HG03139 (cell line): ENCODE data around the gene CHN2.
"Not testable (repeated sequence)": the region's sequence is repeated elsewhere in the genome, so short reads cannot be mapped to it uniquely, and the experiment has no call there.

Source experiments
- ATAC-seq: cut with Tn5 transposase; IDR thresholded peaks from one replicate; pipeline ENCODE4 v1.9.1; 2021; ENCODE audit not compliant: unreplicated experiment

The CHN2 gene

GRCh38 chr7:29189743-29190201 lies 4.8 kb upstream of the CHN2 start:
- ATAC-seq = no peak

GRCh38 chr7:29190349-29191045 lies 4.1 kb upstream of the CHN2 start:
- ATAC-seq = no peak

GRCh38 chr7:29192323-29192722 lies 2.3 kb upstream of the CHN2 start:
- no peak for ATAC-seq

GRCh38 chr7:29192811-29193210 lies 1.8 kb upstream of the CHN2 start:
- ATAC-seq = no peak

GRCh38 chr7:29193316-29194205 lies 1.0 kb upstream of the CHN2 start:
- no peak for ATAC-seq

GRCh38 chr7:29194206-29194593 lies 375 bp upstream of the CHN2 start:
- ATAC-seq = no peak

GRCh38 chr7:29196191-29196590 lies 1.6 kb downstream of the CHN2 start:
- no peak for ATAC-seq

- no peak for ATAC-seq
These were observed 2.5 kb downstream of the CHN2 start for GRCh38 chr7:29196971-29197595.

- no peak for ATAC-seq
These were observed 3.3 kb downstream of the CHN2 start for GRCh38 chr7:29197916-29198315.

GRCh38 chr7:29199776-29200175 lies 5.2 kb downstream of the CHN2 start:
- ATAC-seq = no peak

- ATAC-seq = no peak
These were observed 8.1 kb downstream of the CHN2 start for GRCh38 chr7:29202651-29203069.

GRCh38 chr7:29204491-29205272 lies 10.1 kb downstream of the CHN2 start:
- no peak for ATAC-seq

GRCh38 chr7:29207162-29207801 lies 12.7 kb downstream of the CHN2 start:
- ATAC-seq = no peak

- ATAC-seq = no peak
These were observed 14.1 kb downstream of the CHN2 start for GRCh38 chr7:29208410-29209250.

GRCh38 chr7:29209745-29210144 lies 15.2 kb downstream of the CHN2 start:
- ATAC-seq = no peak

GRCh38 chr7:29212736-29213135 lies 18.2 kb downstream of the CHN2 start:
- not testable (repeated sequence) for ATAC-seq

- no peak for ATAC-seq
These were observed 19.5 kb downstream of the CHN2 start for GRCh38 chr7:29214056-29214455.

- no peak for ATAC-seq
These were observed 20.2 kb downstream of the CHN2 start for GRCh38 chr7:29214816-29215215.

GRCh38 chr7:29216128-29216527 lies 21.6 kb downstream of the CHN2 start:
- ATAC-seq = no peak

GRCh38 chr7:29217113-29217512 lies 22.5 kb downstream of the CHN2 start:
- ATAC-seq = no peak
